HUES64 (cell line): ENCODE measurements around the gene ADIRF.
"Not testable (repeated sequence)": the region's sequence is repeated elsewhere in the genome, so short reads cannot be mapped to it uniquely, and the experiment has no call there.

ENCODE experiments used
- H3K27ac ChIP-seq: 2 replicates; pipeline ENCODE4 v1.7.0; 2013; ENCODE audit warnings: low read depth, low read length, inconsistent platforms
- H3K27me3 ChIP-seq: 2 replicates; pipeline ENCODE4 v1.6.1; 2013; ENCODE audit warnings: mild to moderate bottlenecking, low read length; ENCODE audit not compliant: insufficient read depth
- H3K36me3 ChIP-seq: 2 replicates; pipeline ENCODE4 v1.6.1; 2013; ENCODE audit warnings: mild to moderate bottlenecking, low read length; ENCODE audit not compliant: insufficient read depth
- H3K4me1 ChIP-seq: 2 replicates; pipeline ENCODE4 v1.6.1; 2013; ENCODE audit warnings: mild to moderate bottlenecking, low read length, moderate library complexity; ENCODE audit not compliant: insufficient read depth
- H3K4me3 ChIP-seq: 2 replicates; pipeline ENCODE4 v1.5.1; 2013; ENCODE audit warnings: mild to moderate bottlenecking, low read length, moderate library complexity
- H3K9ac ChIP-seq: 2 replicates; pipeline ENCODE4 v1.6.1; 2013; ENCODE audit warnings: mild to moderate bottlenecking, low read depth, low read length
- H3K9me3 ChIP-seq: 2 replicates; pipeline ENCODE4 v1.6.1; 2013; ENCODE audit warnings: low read depth, low read length; ENCODE audit not compliant: insufficient read depth
- WGBS: fragments of 150-250, 120-280 bp; methylation state at CpG from one replicate; pipeline ENCODE4 v1.1.7; 2013; ENCODE audit warnings: missing lambda C conversion rate; 5-methylcytosine and 5-hydroxymethylcytosine counted together

ADIRF gene

GRCh38 chr10:86972613-86973380 is 4.5 kb downstream of the ADIRF start:
- H3K27me3 ChIP-seq = peaks cover 27% of the 10 kb centered on the region
- no peak overlapping the region for H3K4me3 ChIP-seq
- 84% methylated on average over 11 of the region's 11 CpGs for WGBS
- H3K9ac ChIP-seq = no peak overlapping the region
- no peaks in the 10 kb centered on the region for H3K9me3 ChIP-seq
- H3K36me3 ChIP-seq = no peaks in the 10 kb centered on the region
- H3K4me1 ChIP-seq = peaks cover 6% of the 10 kb centered on the region
- H3K27ac ChIP-seq = no peak overlapping the region

- H3K9ac ChIP-seq = no peak overlapping the region
- H3K4me3 ChIP-seq = no peak overlapping the region
- H3K27ac ChIP-seq = no peak overlapping the region
- WGBS = 96% methylated on average over 7 of the region's 7 CpGs
- H3K4me1 ChIP-seq = peaks cover 6% of the 10 kb centered on the region
- H3K27me3 ChIP-seq = peaks cover 27% of the 10 kb centered on the region
- H3K9me3 ChIP-seq = no peaks in the 10 kb centered on the region
- H3K36me3 ChIP-seq = no peaks in the 10 kb centered on the region
Observed at GRCh38 chr10:86974484-86974883, 6.2 kb downstream of the ADIRF start.

GRCh38 chr10:86976362-86977056 is 8.2 kb downstream of the ADIRF start:
- H3K27ac ChIP-seq = no peak overlapping the region
- no peak overlapping the region for H3K9ac ChIP-seq
- WGBS = 99% methylated on average over 5 of the region's 5 CpGs
- H3K27me3 ChIP-seq = peaks cover 20% of the 10 kb centered on the region
- peaks cover 3% of the 10 kb centered on the region for H3K4me1 ChIP-seq
- H3K36me3 ChIP-seq = no peaks in the 10 kb centered on the region
- no peaks in the 10 kb centered on the region for H3K9me3 ChIP-seq
- no peak overlapping the region for H3K4me3 ChIP-seq

- not testable (repeated sequence) for H3K36me3 ChIP-seq, H3K9ac ChIP-seq, H3K27ac ChIP-seq, H3K9me3 ChIP-seq, H3K27me3 ChIP-seq, H3K4me3 ChIP-seq, H3K4me1 ChIP-seq
- WGBS = 68% methylated on average over 3 of the region's 3 CpGs
Observed at GRCh38 chr10:86978457-86978856, 10.2 kb downstream of the ADIRF start.

- Histone ChIP-seq H3K27ac (no peak overlapping the region), H3K9ac (no peak overlapping the region), H3K4me1 (no peaks in the 10 kb centered on the region), H3K4me3 (no peak overlapping the region), H3K27me3 (no peaks in the 10 kb centered on the region), H3K9me3 (no peaks in the 10 kb centered on the region), H3K36me3 (no peaks in the 10 kb centered on the region)
- 68% methylated on average over 4 of the region's 4 CpGs for WGBS
Observed at GRCh38 chr10:86979296-86979818, 11.1 kb downstream of the ADIRF start.

GRCh38 chr10:86979977-86980448 is 11.7 kb downstream of the ADIRF start:
- H3K4me3 ChIP-seq = no peak overlapping the region

GRCh38 chr10:86981020-86981419 is 12.7 kb downstream of the ADIRF start:
- H3K27ac ChIP-seq, H3K4me3 ChIP-seq, H3K4me1 ChIP-seq, H3K9me3 ChIP-seq, H3K27me3 ChIP-seq, H3K36me3 ChIP-seq, H3K9ac ChIP-seq: not testable (repeated sequence)
- 86% methylated on average over 6 of the region's 6 CpGs for WGBS

More at GRCh38 chr10:86979977-86980448, 11.7 kb downstream of the ADIRF start:
- no peaks in the 10 kb centered on the region for H3K9me3 ChIP-seq
- WGBS = 62% methylated on average over 3 of the region's 3 CpGs
- no peaks in the 10 kb centered on the region for H3K27me3 ChIP-seq
- H3K27ac ChIP-seq = no peak overlapping the region
- 0 out of 2 replicates have a peak overlapping the region, but pooled peaks have one; percentile 19 for H3K9ac ChIP-seq
- no peaks in the 10 kb centered on the region for H3K4me1 ChIP-seq
- H3K36me3 ChIP-seq = no peaks in the 10 kb centered on the region

GRCh38 chr10:86981716-86982115 is 13.4 kb downstream of the ADIRF start:
- WGBS = 86% methylated on average over 4 of the region's 5 CpGs
- no peak overlapping the region for H3K27ac ChIP-seq
- no peaks in the 10 kb centered on the region for H3K36me3 ChIP-seq
- H3K4me1 ChIP-seq = no peaks in the 10 kb centered on the region
- no peaks in the 10 kb centered on the region for H3K27me3 ChIP-seq
- H3K9ac ChIP-seq = no peak overlapping the region
- no peak overlapping the region for H3K4me3 ChIP-seq
- H3K9me3 ChIP-seq = no peaks in the 10 kb centered on the region

GRCh38 chr10:86984498-86984897 is 16.2 kb downstream of the ADIRF start:
- WGBS = 96% methylated on average over 2 of the region's 4 CpGs
- not testable (repeated sequence) for H3K4me3 ChIP-seq, H3K36me3 ChIP-seq, H3K9me3 ChIP-seq, H3K27me3 ChIP-seq, H3K9ac ChIP-seq, H3K4me1 ChIP-seq, H3K27ac ChIP-seq

GRCh38 chr10:86988520-86988919 is 20.2 kb downstream of the ADIRF start:
- no peak overlapping the region for H3K4me3 ChIP-seq
- H3K27me3 ChIP-seq = no peaks in the 10 kb centered on the region
- no peaks in the 10 kb centered on the region for H3K9me3 ChIP-seq
- H3K9ac ChIP-seq = no peak overlapping the region
- 71% methylated on average over 1 of the region's 1 CpG for WGBS
- no peaks in the 10 kb centered on the region for H3K36me3 ChIP-seq
- no peak overlapping the region for H3K27ac ChIP-seq
- no peaks in the 10 kb centered on the region for H3K4me1 ChIP-seq

GRCh38 chr10:86991362-86991761 is 23.1 kb downstream of the ADIRF start:
- H3K27ac ChIP-seq = not testable (repeated sequence)
- WGBS = no CpG with 5 or more reads among the region's 12 CpGs

More at GRCh38 chr10:86991362-86991761, 23.1 kb downstream of the ADIRF start:
- not testable (repeated sequence) for H3K27me3 ChIP-seq, H3K9me3 ChIP-seq, H3K4me1 ChIP-seq, H3K4me3 ChIP-seq, H3K9ac ChIP-seq, H3K36me3 ChIP-seq
